ENCODE data around the gene SMC1A.

DNA sequence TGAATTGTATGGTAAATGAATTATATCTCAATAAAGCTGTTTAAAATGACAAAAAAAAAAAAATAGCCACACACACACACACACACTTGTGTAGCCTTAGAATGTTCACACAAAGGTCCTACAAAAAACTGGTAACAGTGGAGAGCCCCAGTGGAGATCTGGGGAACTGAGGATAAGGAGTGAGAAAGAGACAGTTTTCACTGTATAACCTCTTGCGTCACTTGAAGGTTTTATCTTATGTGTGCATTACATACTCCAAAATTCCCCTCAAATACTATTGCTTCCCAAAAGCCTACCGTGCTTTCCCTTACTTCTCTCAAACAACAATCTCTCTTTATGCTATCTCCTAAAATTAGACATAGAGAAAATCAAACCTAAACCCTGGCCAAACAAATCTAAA lies 67.8 kb downstream of the SMC1A start:
- TF ChIP-seq POLR2A (IDR thresholded peaks at IDR 0.05; ENCODE audit: low read length) (no peak), GATA1 (IDR thresholded peaks at IDR 0.05; ENCODE audit: low read depth, low read length) (no peak)
